Lower lobe of right lung (tissue), 2 donors: Measurements from ENCODE around the gene FCER1A. TPM values are rescaled to one million over a fixed set of nuclear protein-coding genes. Genes with fewer than 3 reads are reported as not detected.
"Not testable (repeated sequence)": the region's sequence is repeated elsewhere in the genome, so short reads cannot be mapped to it uniquely, and the experiment has no call there.

Experiments
- ATAC-seq, 2 donors: fragments of 200-7000 bp; cut with Tn5 transposase; one replicate each; pipeline ENCODE4 v1.9.1; 2020 to 2022; ENCODE audit warnings: mild to moderate bottlenecking in 2 of 2, moderate library complexity in 2 of 2
- DNase-seq: peaks from one replicate; pipeline ENCODE4 v3.0.0-alpha.2; 2020
- H3K27ac ChIP-seq: fragments of 200-600 bp; one replicate; pipeline ENCODE4 v1.8.0; 2022
- H3K27me3 ChIP-seq: fragments of 200-600 bp; one replicate; pipeline ENCODE4 v1.8.0; 2022; ENCODE audit warnings: low read depth
- H3K36me3 ChIP-seq: fragments of 200-600 bp; one replicate; pipeline ENCODE4 v1.8.0; 2022; ENCODE audit warnings: mild to moderate bottlenecking
- H3K4me1 ChIP-seq: fragments of 200-600 bp; one replicate; pipeline ENCODE4 v1.8.0; 2022
- H3K4me3 ChIP-seq: fragments of 200-600 bp; one replicate; pipeline ENCODE4 v1.8.0; 2022; ENCODE audit warnings: mild to moderate bottlenecking
- H3K9me3 ChIP-seq: fragments of 200-600 bp; one replicate; pipeline ENCODE4 v1.8.0; 2022
- CTCF ChIP-seq: fragments of 200-600 bp; IDR thresholded peaks from one replicate; pipeline ENCODE4 v1.8.0; 2022; ENCODE audit warnings: antibody characterized with exemption, mild to moderate bottlenecking
- intact Hi-C: fragments of 100-400 bp; cut with DNase I; formaldehyde crosslinking; loops from one replicate; pipeline ENCODE4 v1.11.0; 2022
- total RNA-seq: library from RNA; stranded (reverse); fragmentation: NEBNext Ultra II Directional; extraction: Animal tissue kit (Norgen Biotek cat#: 25700); gene quantifications from one replicate; pipeline ENCODE4 v1.2.1, GENCODE V29; 2021
- donor health status: DM: no; HTN: yes; CAD: no; lungs with severe emphysema.

FCER1A gene
- total RNA-seq, 1 donor from 2014 or later: 8.8 TPM

GRCh38 chr1:159342761-159343425, 40.8 kb downstream of the FCER1A start:
- intact Hi-C loops: no loop called here
- H3K9me3 ChIP-seq: no peaks in the 10 kb centered on the region
- H3K27me3 ChIP-seq: no peaks in the 10 kb centered on the region
- H3K4me3 ChIP-seq: no peak overlapping the region
- H3K4me1 ChIP-seq: no peaks in the 10 kb centered on the region
- no peaks in the 10 kb centered on the region for H3K36me3 ChIP-seq
- ATAC-seq (no peak), DNase-seq (no peak)
- TF ChIP-seq CTCF: no peak
- H3K27ac ChIP-seq: no peak overlapping the region

GRCh38 chr1:159349374-159349773, 47.2 kb downstream of the FCER1A start:
- DNase-seq, H3K27ac ChIP-seq, H3K4me3 ChIP-seq, intact Hi-C loops, H3K4me1 ChIP-seq, H3K36me3 ChIP-seq, H3K9me3 ChIP-seq, H3K27me3 ChIP-seq, ATAC-seq: not testable (repeated sequence)

- no peak for ATAC-seq
- H3K27me3 ChIP-seq: no peaks in the 10 kb centered on the region
- no peak overlapping the region for H3K27ac ChIP-seq
- DNase-seq: no peak
- H3K4me1 ChIP-seq: no peaks in the 10 kb centered on the region
- intact Hi-C loops: no loop called here
- H3K9me3 ChIP-seq: no peaks in the 10 kb centered on the region
- no peak overlapping the region for H3K4me3 ChIP-seq
- TF ChIP-seq CTCF: no peak
- no peaks in the 10 kb centered on the region for H3K36me3 ChIP-seq
Measured at GRCh38 chr1:159352436-159352835, 50.3 kb downstream of the FCER1A start.

Other genes starting within 250 kb of the FCER1A start
- gene AIM2, start 225.6 kb upstream of the FCER1A start, total RNA-seq: 2.4 TPM
- gene CADM3, start 130.7 kb upstream of the FCER1A start, total RNA-seq: 8.8 TPM
- 30.4 TPM for gene ACKR1, start 97.5 kb upstream of the FCER1A start, total RNA-seq
- gene OR10J4, start 129.9 kb downstream of the FCER1A start, total RNA-seq: not detected
- gene OR10J1, start 137.4 kb downstream of the FCER1A start, total RNA-seq: not detected
- gene OR10J5, start 233.7 kb downstream of the FCER1A start, total RNA-seq: not detected